HepG2 (cell line): ENCODE data around the gene RBM23. TPM values are rescaled to one million over a fixed set of nuclear protein-coding genes. Genes with fewer than 3 reads are reported as not detected.

Source experiments
- ATAC-seq: fragments of 200-7000 bp; cut with Tn5 transposase; 3 replicates; pipeline ENCODE4 v1.9.1; 2020; ENCODE audit warnings: mild to moderate bottlenecking, moderate library complexity
- BruUV-seq: library from RNA; stranded (reverse); fragments of 400-500 nt; replicated peaks from 2 replicates; lab custom pipeline; 2021; lab: Mats Ljungman, UMichigan
- CTCF ChIA-PET: fragments of 300-600 bp; formaldehyde crosslinking; extraction: SDS; loops from one replicate; lab custom pipeline; 2021; ENCODE audit warnings: low total read pairs, inconsistent platforms, low intra/inter-chr PET ratio; lab: Yijun Ruan, JAX
- POLR2A ChIA-PET: fragments of 350-600 bp; sonication (Branson Sonifier 250); formaldehyde crosslinking; loops from one replicate; lab custom pipeline; 2020; ENCODE audit warnings: antibody characterized with exemption, inconsistent platforms; lab: Yijun Ruan, JAX
- DNase-seq: peaks from one replicate; pipeline ENCODE4 v3.0.0-alpha.2; 2015; ENCODE audit warnings: low spot score
- FAIRE-seq: peaks from 3 replicates; lab custom pipeline; 2011; peaks lifted over from hg19 to GRCh38; lab: Jason Lieb, UNC
- H2AFZ ChIP-seq: one replicate; pipeline ENCODE4 v1.6.1; 2011; ENCODE audit warnings: low read length, inconsistent platforms
- H3K27ac ChIP-seq: fragments of 300-600 bp; 3 replicates; pipeline ENCODE4 v1.8.0; 2011; ENCODE audit warnings: mixed run types, mild to moderate bottlenecking, mixed read lengths, low read length, inconsistent platforms; ENCODE audit not compliant: insufficient read depth; ENCODE audit errors: extremely low read length
- H3K27me3 ChIP-seq, 2 experiments: fragments of 200-600 bp in 1 of 2; 2 replicates in 1 of 2; 3 replicates in 1 of 2; pipeline versions ENCODE4 v1.6.0 to v1.8.0; 2011; ENCODE audit warnings: low read length in 2 of 2, mild to moderate bottlenecking in 2 of 2, moderate library complexity in 2 of 2, inconsistent platforms in 1 of 2; ENCODE audit not compliant: insufficient read depth in 2 of 2, control insufficient read depth in 1 of 2
- H3K36me3 ChIP-seq, 2 experiments: fragments of 200-600 bp in 1 of 2; replicated peaks in 1 of 2; 2 replicates in 1 of 2; 3 replicates in 1 of 2; pipeline versions ENCODE4 v1.5.1 to v1.8.0; 2011; ENCODE audit warnings: low read length in 2 of 2, inconsistent platforms in 1 of 2; ENCODE audit not compliant: insufficient read depth in 2 of 2, control insufficient read depth in 1 of 2
- H3K4me1 ChIP-seq: 2 replicates; pipeline ENCODE4 v1.5.1; 2012; ENCODE audit warnings: low read length, inconsistent platforms; ENCODE audit not compliant: insufficient read depth
- H3K4me2 ChIP-seq: 2 replicates; pipeline ENCODE4 v1.6.0; 2011; ENCODE audit warnings: low read depth, low read length, inconsistent platforms
- H3K4me3 ChIP-seq, 3 experiments: fragments of 200-600 bp in 1 of 3; sonication (generic), shearing (Covaris generic) in 1 of 3; replicated peaks in 1 of 3; 2 replicates each; pipeline ENCODE4 v1.5.1; 2011 to 2016; ENCODE audit warnings: low read length in 3 of 3, inconsistent platforms in 2 of 3, low read depth in 2 of 3, mild to moderate bottlenecking in 2 of 3, control low read depth in 1 of 3, mixed read lengths in 1 of 3; ENCODE audit not compliant: insufficient read depth in 1 of 3
- H3K79me2 ChIP-seq: one replicate; pipeline ENCODE4 v1.6.1; 2011; ENCODE audit warnings: low read length, inconsistent platforms; ENCODE audit not compliant: insufficient read depth
- H3K9ac ChIP-seq: 2 replicates; pipeline ENCODE4 v1.6.0; 2011; ENCODE audit warnings: mild to moderate bottlenecking, low read depth, low read length, inconsistent platforms; ENCODE audit not compliant: insufficient read depth
- H3K9me3 ChIP-seq: 2 replicates; pipeline ENCODE4 v1.5.1; 2012; ENCODE audit warnings: mild to moderate bottlenecking, low read length
- H4K20me1 ChIP-seq: 2 replicates; pipeline ENCODE4 v1.6.0; 2011; ENCODE audit warnings: inconsistent platforms, mild to moderate bottlenecking, low read length, moderate library complexity; ENCODE audit not compliant: insufficient read depth
- HOXA9 ChIP-seq: sonication (generic); formaldehyde crosslinking; IDR thresholded peaks from 2 replicates; pipeline ENCODE4 v1.8.1; 2022; ENCODE audit warnings: missing genetic modification reagents, mild to moderate bottlenecking, moderate library complexity, borderline replicate concordance
- MLX ChIP-seq: IDR thresholded peaks from 2 replicates; pipeline ENCODE4 v1.6.1; 2016
- NCOA1 ChIP-seq: sonication (generic); formaldehyde crosslinking; IDR thresholded peaks from 2 replicates; pipeline ENCODE4 v1.9.0; 2021; ENCODE audit warnings: missing genetic modification reagents
- PCBP1 ChIP-seq: fragments of 200-400 bp; formaldehyde crosslinking; IDR thresholded peaks from 2 replicates; pipeline ENCODE4 v1.6.1; 2017; ENCODE audit warnings: mild to moderate bottlenecking, low read depth, low read length, borderline replicate concordance
- SP2 ChIP-seq: sonication (generic); formaldehyde crosslinking; IDR thresholded peaks from 2 replicates; pipeline ENCODE4 v1.5.1; 2020; ENCODE audit warnings: mild to moderate bottlenecking, missing genetic modification reagents
- THAP11 ChIP-seq: IDR thresholded peaks from 2 replicates; pipeline ENCODE4 v1.6.1; 2016; ENCODE audit warnings: missing biosample characterization, missing genetic modification reagents
- TRIM22 ChIP-seq: fragments of 450-650 bp; IDR thresholded peaks from 2 replicates; pipeline ENCODE4 v1.6.1; 2017
- ZNF878 ChIP-seq: sonication (generic); formaldehyde crosslinking; IDR thresholded peaks from 2 replicates; pipeline ENCODE4 v1.8.1; 2023; ENCODE audit warnings: mild to moderate bottlenecking, missing genetic modification reagents, moderate library complexity
- WGBS: methylation state at CpG from one replicate; pipeline ENCODE4 v1.1.6; 2017; ENCODE audit warnings: low lambda C conversion rate; 5-methylcytosine and 5-hydroxymethylcytosine counted together
- in situ Hi-C: cut with HindIII; loops from 2 replicates; pipeline ENCODE4 v1.10.0; 2017; ENCODE audit warnings: low pct_unique_long_range_greater_than_20kb; ENCODE audit not compliant: extremely low pct_ligation_motif_present
- intact Hi-C: fragments of 100-400 bp; cut with micrococcal nuclease; formaldehyde crosslinking; loops from one replicate; pipeline ENCODE4 v1.10.0; 2022; ENCODE audit not compliant: unreplicated experiment
- polyA plus RNA-seq, 8 experiments: library from polyadenylated mRNA; depleted of rRNA in 3 of 8; stranded (reverse) in 7 of 8; unstranded in 1 of 8; fragments of >200 nt; fragmentation: Illumina TruSeq in 4 of 8; extraction: Trizol in 4 of 8; gene quantifications; 2 replicates each; pipeline versions ENCODE4 v1.2.1 to v1.2.3, GENCODE V29; 2011 to 2016; ENCODE audit warnings: low read depth in 4 of 8, missing spikeins in 1 of 8, mixed read lengths in 1 of 8; ENCODE audit not compliant: insufficient read depth in 1 of 8
- total RNA-seq, 5 experiments: library from RNA; depleted of rRNA; stranded (reverse); fragments of >200 nt; fragmentation: Illumina TruSeq; extraction: Trizol; gene quantifications; 2 replicates each; pipeline ENCODE4 v1.2.3, GENCODE V29; 2016; ENCODE audit warnings: low read depth in 1 of 5

RBM23 gene
- total and polyA plus RNA-seq, 2 of the 13 experiments (the other 11 are each of a cell fraction or from before 2014, with no cell fraction given), result 1.5 to 2.1 TPM

GRCh38 chr14:22895402-22895801 is 23.5 kb downstream of the RBM23 start (continued):
- TF ChIP-seq MLX (CRISPR knock-in tag) (no peak), THAP11 (CRISPR knock-in tag) (no peak), TRIM22 (no peak), ZNF878 (no peak), NCOA1 (CRISPR knock-in tag) (no peak)
- TF ChIP-seq, all 625 proteins: peak for 0

GRCh38 chr14:22893706-22894105 is 25.2 kb downstream of the RBM23 start:
- Histone ChIP-seq H3K4me2 (no peak overlapping the region), H3K4me3 (no peak overlapping the region), H4K20me1 (no peaks in the 10 kb centered on the region), H3K27ac (no peak overlapping the region), H3K27me3 (peaks cover 6 to 21% of the 10 kb centered on the region in 2 experiments; a peak in 4 of 5 replicates), H3K79me2 (no peaks in the 10 kb centered on the region), H3K9me3 (no peaks in the 10 kb centered on the region), H3K4me1 (no peaks in the 10 kb centered on the region), H3K36me3 (no peaks in the 10 kb centered on the region), H3K9ac (no peak overlapping the region), H2AFZ (no peak overlapping the region)
- TF ChIP-seq HOXA9 (CRISPR knock-in tag), result no peak
- no peak for TF ChIP-seq SP2
- TF ChIP-seq PCBP1, result no peak
- DNase-seq (no peak), ATAC-seq (no peak), FAIRE-seq (no peak)
- in situ Hi-C loops, result no loop called here
- intact Hi-C loops, result no loop called here
- 69% methylated on average over 4 of the region's 4 CpGs for WGBS
- BruUV-seq, result no TSS peak
- ChIA-PET CTCF (no interaction called here), POLR2A (interaction anchor here (0.6 kb wide), 1 partner anchor 303 kb away, joined by 3 read pairs; no protein-coding TSS in a partner anchor)
